OCI-LY1 (cell line): ENCODE data around the gene GALNT16.

Experiments
- H2AFZ ChIP-seq: fragments of 200-600 bp; sonication (generic), shearing (Covaris generic); 2 replicates; pipeline ENCODE4 v1.6.0; 2014; ENCODE audit warnings: antibody characterized with exemption, mild to moderate bottlenecking, low read length
- H3F3A ChIP-seq: fragments of 200-600 bp; sonication (generic), shearing (Covaris generic); 2 replicates; pipeline ENCODE4 v1.6.0; 2014; ENCODE audit warnings: mild to moderate bottlenecking, antibody characterized with exemption, low read length, moderate library complexity; ENCODE audit not compliant: insufficient read depth
- H3K27ac ChIP-seq: fragments of 200-600 bp; sonication (generic); 2 replicates; pipeline ENCODE4 v1.5.1; 2014; ENCODE audit warnings: low read length, mixed run types, mild to moderate bottlenecking, low read depth; ENCODE audit not compliant: poor library complexity, severe bottlenecking
- H3K27me3 ChIP-seq: fragments of 200-600 bp; sonication (generic); 2 replicates; pipeline ENCODE4 v1.6.0; 2014; ENCODE audit warnings: antibody characterized with exemption, mild to moderate bottlenecking, low read length, moderate library complexity; ENCODE audit not compliant: insufficient read depth
- H3K36me3 ChIP-seq: fragments of 200-600 bp; sonication (generic); 2 replicates; pipeline ENCODE4 v1.6.1; 2014; ENCODE audit warnings: mild to moderate bottlenecking, antibody characterized with exemption, low read length, moderate library complexity, mixed read lengths; ENCODE audit not compliant: insufficient read depth
- H3K4me1 ChIP-seq: fragments of 200-600 bp; sonication (generic); 2 replicates; pipeline ENCODE4 v1.5.1; 2014; ENCODE audit warnings: mild to moderate bottlenecking, low read length, moderate library complexity; ENCODE audit not compliant: insufficient read depth, severe bottlenecking
- H3K4me2 ChIP-seq: fragments of 200-600 bp; sonication (generic), shearing (Covaris generic); 2 replicates; pipeline ENCODE4 v1.6.1; 2014; ENCODE audit warnings: low read length
- H3K4me3 ChIP-seq: fragments of 200-600 bp; sonication (generic); 2 replicates; pipeline ENCODE4 v1.5.1; 2014; ENCODE audit warnings: low read length, low read depth, mild to moderate bottlenecking, mixed read lengths; ENCODE audit not compliant: poor library complexity, severe bottlenecking
- H3K79me2 ChIP-seq: fragments of 200-600 bp; shearing (Covaris generic); 2 replicates; pipeline ENCODE4 v1.6.1; 2016; ENCODE audit warnings: mixed run types, low read length, mixed read lengths; ENCODE audit not compliant: insufficient read depth
- H3K9ac ChIP-seq: fragments of 200-600 bp; sonication (generic), shearing (Covaris generic); 2 replicates; pipeline ENCODE4 v1.6.1; 2014; ENCODE audit warnings: mild to moderate bottlenecking, low read length, mixed read lengths
- H3K9me2 ChIP-seq: fragments of 200-600 bp; sonication (generic), shearing (Covaris generic); 2 replicates; pipeline ENCODE4 v1.6.1; 2014; ENCODE audit warnings: low read depth, mild to moderate bottlenecking, low read length, mixed read lengths
- H3K9me3 ChIP-seq: fragments of 200-600 bp; shearing (Covaris generic); 2 replicates; pipeline ENCODE4 v1.6.1; 2014; ENCODE audit warnings: low read length, mixed read lengths
- H4K20me1 ChIP-seq: fragments of 200-600 bp; sonication (generic), shearing (Covaris generic); 2 replicates; pipeline ENCODE4 v1.6.0; 2016; ENCODE audit warnings: mild to moderate bottlenecking, low read length; ENCODE audit not compliant: insufficient read depth
- CTCF ChIP-seq: fragments of 200-600 bp; sonication (generic), shearing (Covaris generic); IDR thresholded peaks from 2 replicates; pipeline ENCODE4 v1.5.1; 2017; ENCODE audit warnings: mild to moderate bottlenecking, antibody characterized with exemption, low read length, moderate library complexity, mixed read lengths
- EZH2 ChIP-seq: fragments of 200-600 bp; sonication (generic), shearing (Covaris generic); IDR thresholded peaks from 2 replicates; pipeline ENCODE4 v1.8.0; 2017; ENCODE audit warnings: borderline replicate concordance, mixed run types, mild to moderate bottlenecking, antibody characterized with exemption, low read length, moderate library complexity, mixed read lengths

The GALNT16 gene

GRCh38 chr14:69404883-69405282 lies 144.9 kb downstream of the GALNT16 start:
- no peak overlapping the region for H3K4me2 ChIP-seq

GRCh38 chr14:69405762-69406161 lies 145.8 kb downstream of the GALNT16 start:
- Histone ChIP-seq H3K27ac (no peak overlapping the region), H3K4me2 (no peak overlapping the region), H3K9me2 (no peaks in the 10 kb centered on the region), H3K79me2 (peaks cover 46% of the 10 kb centered on the region), H3K36me3 (peaks cover 18% of the 10 kb centered on the region), H3K9ac (no peak overlapping the region), H4K20me1 (no peaks in the 10 kb centered on the region), H2AFZ (no peak overlapping the region), H3K27me3 (no peaks in the 10 kb centered on the region), H3K4me1 (peaks cover 16% of the 10 kb centered on the region), H3K4me3 (no peak overlapping the region), H3F3A (no peaks in the 10 kb centered on the region), H3K9me3 (peaks cover 13% of the 10 kb centered on the region; the same call in 1 of the 2 replicates)
- TF ChIP-seq EZH2: no peak
- TF ChIP-seq CTCF: no peak

More at GRCh38 chr14:69404883-69405282, 144.9 kb downstream of the GALNT16 start:
- peaks cover 48% of the 10 kb centered on the region for H3K79me2 ChIP-seq
- H4K20me1 ChIP-seq: no peaks in the 10 kb centered on the region
- H3K9me2 ChIP-seq: no peaks in the 10 kb centered on the region
- H3K27ac ChIP-seq: no peak overlapping the region
- peaks cover 18% of the 10 kb centered on the region for H3K36me3 ChIP-seq
- H3K4me1 ChIP-seq: peaks cover 25% of the 10 kb centered on the region
- H3K9me3 ChIP-seq: peaks cover 13% of the 10 kb centered on the region; the same call in 1 of the 2 replicates
- no peak overlapping the region for H3K9ac ChIP-seq
- no peaks in the 10 kb centered on the region for H3K27me3 ChIP-seq
- no peaks in the 10 kb centered on the region for H3F3A ChIP-seq
- TF ChIP-seq EZH2 (no peak), CTCF (no peak)
- no peak overlapping the region for H3K4me3 ChIP-seq
- H2AFZ ChIP-seq: no peak overlapping the region
